OCI-LY3 (cell line): ENCODE results near the gene RER1.

ENCODE experiments used
- CTCF ChIP-seq: fragments of 200-600, 300-600 bp; sonication (generic); IDR thresholded peaks from 2 replicates; pipeline ENCODE4 v1.5.1; 2014; ENCODE audit warnings: antibody characterized with exemption, low read length, low read depth
- EZH2phosphoT487 ChIP-seq: fragments of 200-600 bp; shearing (Covaris generic); IDR thresholded peaks from 2 replicates; pipeline ENCODE4 v1.6.1; 2018; ENCODE audit warnings: antibody characterized with exemption, mixed run types, low read depth

GRCh38 chr1:2400950-2401649 is 9.5 kb downstream of the RER1 start:
- TF ChIP-seq CTCF, result no peak
- no peak for TF ChIP-seq EZH2phosphoT487
